ENCODE measurements around the gene SLC25A52.
"Not testable (repeated sequence)": the region's sequence is repeated elsewhere in the genome, so short reads cannot be mapped to it uniquely, and the experiment has no call there.

Gene SLC25A52

GRCh38 chr18:31760695-31761094 lies at the start of gene SLC25A52:
SLC25A52 (minus strand) TSS chr18:31760880; CDS start chr18:31760661, 219 bp downstream.
- DNase-seq = no peak

- DNase-seq = not testable (repeated sequence)
These were observed 48.4 kb upstream of the SLC25A52 start for GRCh38 chr18:31809049-31809448.

GRCh38 chr18:31801078-31801477 lies 40.4 kb upstream of the SLC25A52 start:
- DNase-seq = no peak

- not testable (repeated sequence) for DNase-seq
These were observed 38.6 kb upstream of the SLC25A52 start for GRCh38 chr18:31799257-31799656.

- DNase-seq = no peak
These were observed 37.7 kb upstream of the SLC25A52 start for GRCh38 chr18:31798399-31798798.

GRCh38 chr18:31795747-31796146 lies 35.1 kb upstream of the SLC25A52 start:
- DNase-seq = no peak

- no peak for DNase-seq
These were observed 32.9 kb upstream of the SLC25A52 start for GRCh38 chr18:31793531-31793930.

- DNase-seq = no peak
These were observed 31.9 kb upstream of the SLC25A52 start for GRCh38 chr18:31792580-31792911.

GRCh38 chr18:31791817-31792579 lies 31.3 kb upstream of the SLC25A52 start:
- no peak for DNase-seq

- DNase-seq = no peak
These were observed 28.7 kb upstream of the SLC25A52 start for GRCh38 chr18:31789409-31789808.

GRCh38 chr18:31783059-31783458 lies 22.4 kb upstream of the SLC25A52 start:
- no peak for DNase-seq

- no peak for DNase-seq
These were observed 17.8 kb upstream of the SLC25A52 start for GRCh38 chr18:31778391-31778950.

- DNase-seq = no peak
These were observed 15.4 kb upstream of the SLC25A52 start for GRCh38 chr18:31776093-31776492.

GRCh38 chr18:31774962-31775361 lies 14.3 kb upstream of the SLC25A52 start:
- no peak for DNase-seq

GRCh38 chr18:31774477-31774785 lies 13.8 kb upstream of the SLC25A52 start:
- DNase-seq = no peak

- DNase-seq = no peak
These were observed 13.2 kb upstream of the SLC25A52 start for GRCh38 chr18:31773774-31774476.

GRCh38 chr18:31772699-31773098 lies 12.0 kb upstream of the SLC25A52 start:
- no peak for DNase-seq

GRCh38 chr18:31750273-31750672 lies 10.4 kb downstream of the SLC25A52 start:
- DNase-seq = no peak

- DNase-seq = no peak
These were observed 14.3 kb downstream of the SLC25A52 start for GRCh38 chr18:31746396-31746795.

GRCh38 chr18:31744321-31745067 lies 16.2 kb downstream of the SLC25A52 start:
- no peak for DNase-seq

GRCh38 chr18:31743600-31743999 lies 17.1 kb downstream of the SLC25A52 start:
- not testable (repeated sequence) for DNase-seq

- DNase-seq = no peak
These were observed 19.5 kb downstream of the SLC25A52 start for GRCh38 chr18:31741097-31741735.

- DNase-seq = no peak
These were observed 20.5 kb downstream of the SLC25A52 start for GRCh38 chr18:31740180-31740579.
